ENCODE data around the gene ICAM5.
A peak's percentile ranks its signal among the peaks of the same experiment; 100 is the strongest.

ICAM5 gene

DNA sequence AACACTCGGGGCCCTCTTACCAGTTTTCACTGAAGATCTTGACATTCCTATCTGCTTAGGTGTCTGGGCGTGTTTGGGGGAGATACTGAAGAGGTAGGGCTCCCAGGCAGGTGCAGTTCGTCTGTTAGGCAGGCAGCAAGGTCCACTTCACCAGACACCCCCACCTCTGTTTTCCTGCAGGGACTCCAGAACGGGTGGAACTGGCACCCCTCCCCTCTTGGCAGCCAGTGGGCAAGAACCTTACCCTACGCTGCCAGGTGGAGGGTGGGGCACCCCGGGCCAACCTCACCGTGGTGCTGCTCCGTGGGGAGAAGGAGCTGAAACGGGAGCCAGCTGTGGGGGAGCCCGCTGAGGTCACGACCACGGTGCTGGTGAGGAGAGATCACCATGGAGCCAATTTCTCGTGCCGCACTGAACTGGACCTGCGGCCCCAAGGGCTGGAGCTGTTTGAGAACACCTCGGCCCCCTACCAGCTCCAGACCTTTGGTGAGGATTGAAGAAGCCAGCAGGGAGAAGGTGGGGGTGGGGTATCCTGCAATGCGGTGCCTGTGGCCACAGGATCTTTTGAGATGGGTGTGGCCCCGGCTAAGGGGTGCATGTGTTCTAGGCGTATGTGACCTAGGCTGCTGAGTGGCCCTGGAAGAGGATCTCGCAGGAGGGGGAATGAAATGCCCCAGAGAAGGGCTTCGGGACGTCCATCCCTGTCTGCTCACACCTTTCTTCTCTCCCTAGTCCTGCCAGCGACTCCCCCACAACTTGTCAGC, 6.3 kb upstream of the ICAM5 start:
- no peak for FAIRE-seq
- no peak; the same call in 1 of the 2 replicates for TF ChIP-seq POLR2AphosphoS5 (IDR thresholded peaks at IDR 0.05; ENCODE audit: low read depth, low read length)
- TF ChIP-seq POLR2A (IDR thresholded peaks at IDR 0.05; ENCODE audit: low read depth, low read length) = peak; percentile 24
- no peak for DNase-seq (ENCODE audit: insufficient read length, low spot score)

DNA sequence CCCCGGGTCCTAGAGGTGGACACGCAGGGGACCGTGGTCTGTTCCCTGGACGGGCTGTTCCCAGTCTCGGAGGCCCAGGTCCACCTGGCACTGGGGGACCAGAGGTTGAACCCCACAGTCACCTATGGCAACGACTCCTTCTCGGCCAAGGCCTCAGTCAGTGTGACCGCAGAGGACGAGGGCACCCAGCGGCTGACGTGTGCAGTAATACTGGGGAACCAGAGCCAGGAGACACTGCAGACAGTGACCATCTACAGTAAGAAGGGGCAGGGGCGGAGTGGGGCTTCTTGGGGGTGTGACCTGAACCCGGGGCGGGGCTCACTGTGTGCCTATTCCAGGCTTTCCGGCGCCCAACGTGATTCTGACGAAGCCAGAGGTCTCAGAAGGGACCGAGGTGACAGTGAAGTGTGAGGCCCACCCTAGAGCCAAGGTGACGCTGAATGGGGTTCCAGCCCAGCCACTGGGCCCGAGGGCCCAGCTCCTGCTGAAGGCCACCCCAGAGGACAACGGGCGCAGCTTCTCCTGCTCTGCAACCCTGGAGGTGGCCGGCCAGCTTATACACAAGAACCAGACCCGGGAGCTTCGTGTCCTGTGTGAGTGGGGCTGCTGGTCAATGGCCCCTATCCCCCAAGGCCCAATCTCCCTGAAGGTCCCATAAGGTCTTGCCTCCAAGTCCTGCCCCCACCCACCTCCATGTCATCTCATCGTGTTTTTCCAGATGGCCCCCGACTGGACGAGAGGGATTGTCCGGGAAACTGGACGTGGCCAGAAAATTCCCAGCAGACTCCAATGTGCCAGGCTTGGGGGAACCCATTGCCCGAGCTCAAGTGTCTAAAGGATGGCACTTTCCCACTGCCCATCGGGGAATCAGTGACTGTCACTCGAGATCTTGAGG, 5.4 kb upstream of the ICAM5 start:
- peak; percentile 38; the same call in 1 of the 2 replicates for TF ChIP-seq POLR2AphosphoS5 (IDR thresholded peaks at IDR 0.05; ENCODE audit: low read depth, low read length)
- no peak for TF ChIP-seq POU2F2 (IDR thresholded peaks at IDR 0.05; ENCODE audit: low read depth, low read length)
- FAIRE-seq (no peak), DNase-seq (ENCODE audit: insufficient read length, low spot score) (no peak)

- DNase-seq (ENCODE audit: insufficient read length, low spot score) (no peak), FAIRE-seq (no peak)
- TF ChIP-seq TAF1 (IDR thresholded peaks at IDR 0.05; ENCODE audit: low read depth, low read length) = no peak
- TF ChIP-seq POLR2AphosphoS5 (IDR thresholded peaks at IDR 0.05; ENCODE audit: low read depth, low read length) = no peak
- TF ChIP-seq PAX5 (IDR thresholded peaks at IDR 0.05; ENCODE audit: insufficient read depth, low read length, severe bottlenecking) = no peak
- TF ChIP-seq POU2F2 (IDR thresholded peaks at IDR 0.05; ENCODE audit: low read depth, low read length) = no peak
- TF ChIP-seq POLR2A (IDR thresholded peaks at IDR 0.05; ENCODE audit: low read depth, low read length) = no peak
- no peak for TF ChIP-seq SPI1 (IDR thresholded peaks at IDR 0.05; ENCODE audit: low read depth, low read length)
These were observed 4.8 kb upstream of the ICAM5 start for GRCh38 chr19:10284960-10285278.

GRCh38 chr19:10285393-10285792, 4.4 kb upstream of the ICAM5 start:
- DNase-seq (ENCODE audit: insufficient read length, low spot score) = no peak
- no peak for FAIRE-seq
- TF ChIP-seq SPI1 (IDR thresholded peaks at IDR 0.05; ENCODE audit: low read depth, low read length) = peak; percentile 45
- no peak for TF ChIP-seq TAF1 (IDR thresholded peaks at IDR 0.05; ENCODE audit: low read depth, low read length)
- TF ChIP-seq POLR2AphosphoS5 (IDR thresholded peaks at IDR 0.05; ENCODE audit: low read depth, low read length) = peak; percentile 34
- TF ChIP-seq POLR2A (IDR thresholded peaks at IDR 0.05; ENCODE audit: low read depth, low read length) = peak; percentile 62
- no peak for TF ChIP-seq PAX5 (IDR thresholded peaks at IDR 0.05; ENCODE audit: insufficient read depth, low read length, severe bottlenecking)
- no peak for TF ChIP-seq POU2F2 (IDR thresholded peaks at IDR 0.05; ENCODE audit: low read depth, low read length)

DNA sequence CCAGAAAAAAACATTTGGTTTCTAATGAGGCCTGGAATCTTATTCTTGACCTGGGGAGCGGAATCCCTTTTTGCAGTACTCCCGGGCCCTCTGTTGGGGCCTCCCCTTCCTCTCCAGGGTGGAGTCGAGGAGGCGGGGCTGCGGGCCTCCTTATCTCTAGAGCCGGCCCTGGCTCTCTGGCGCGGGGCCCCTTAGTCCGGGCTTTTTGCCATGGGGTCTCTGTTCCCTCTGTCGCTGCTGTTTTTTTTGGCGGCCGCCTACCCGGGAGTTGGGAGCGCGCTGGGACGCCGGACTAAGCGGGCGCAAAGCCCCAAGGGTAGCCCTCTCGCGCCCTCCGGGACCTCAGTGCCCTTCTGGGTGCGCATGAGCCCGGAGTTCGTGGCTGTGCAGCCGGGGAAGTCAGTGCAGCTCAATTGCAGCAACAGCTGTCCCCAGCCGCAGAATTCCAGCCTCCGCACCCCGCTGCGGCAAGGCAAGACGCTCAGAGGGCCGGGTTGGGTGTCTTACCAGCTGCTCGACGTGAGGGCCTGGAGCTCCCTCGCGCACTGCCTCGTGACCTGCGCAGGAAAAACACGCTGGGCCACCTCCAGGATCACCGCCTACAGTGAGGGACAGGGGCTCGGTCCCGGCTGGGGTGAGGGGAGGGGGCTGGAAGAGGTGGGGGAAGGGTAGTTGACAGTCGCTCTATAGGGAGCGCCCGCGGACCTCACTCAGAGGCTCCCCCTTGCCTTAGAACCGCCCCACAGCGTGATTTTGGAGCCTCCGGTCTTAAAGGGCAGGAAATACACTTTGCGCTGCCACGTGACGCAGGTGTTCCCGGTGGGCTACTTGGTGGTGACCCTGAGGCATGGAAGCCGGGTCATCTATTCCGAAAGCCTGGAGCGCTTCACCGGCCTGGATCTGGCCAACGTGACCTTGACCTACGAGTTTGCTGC, 2.7 kb upstream of the ICAM5 start, which contains the start of gene ICAM4:
ICAM4 (plus strand) TSS at position 153 of the 935 bp plus-strand sequence; CDS start at position 211, 58 bp downstream.
- peak; percentile 56 for FAIRE-seq
- TF ChIP-seq POU2F2 (IDR thresholded peaks at IDR 0.05; ENCODE audit: low read depth, low read length) (0 out of 2 replicates have a peak, but pooled peaks have one; percentile 6), TAF1 (IDR thresholded peaks at IDR 0.05; ENCODE audit: low read depth, low read length) (no peak), PAX5 (IDR thresholded peaks at IDR 0.05; ENCODE audit: insufficient read depth, low read length, severe bottlenecking) (no peak), SPI1 (IDR thresholded peaks at IDR 0.05; ENCODE audit: low read depth, low read length) (no peak), POLR2AphosphoS5 (IDR thresholded peaks at IDR 0.05; ENCODE audit: low read depth, low read length) (no peak), POLR2A (IDR thresholded peaks at IDR 0.05; ENCODE audit: low read depth, low read length) (no peak)
- no peak for DNase-seq (ENCODE audit: insufficient read length, low spot score)

GRCh38 chr19:10288662-10289166, 1.0 kb upstream of the ICAM5 start:
- no peak for TF ChIP-seq POLR2A (IDR thresholded peaks at IDR 0.05; ENCODE audit: low read depth, low read length)
- FAIRE-seq (peak; percentile 91), DNase-seq (ENCODE audit: insufficient read length, low spot score) (no peak)

DNA sequence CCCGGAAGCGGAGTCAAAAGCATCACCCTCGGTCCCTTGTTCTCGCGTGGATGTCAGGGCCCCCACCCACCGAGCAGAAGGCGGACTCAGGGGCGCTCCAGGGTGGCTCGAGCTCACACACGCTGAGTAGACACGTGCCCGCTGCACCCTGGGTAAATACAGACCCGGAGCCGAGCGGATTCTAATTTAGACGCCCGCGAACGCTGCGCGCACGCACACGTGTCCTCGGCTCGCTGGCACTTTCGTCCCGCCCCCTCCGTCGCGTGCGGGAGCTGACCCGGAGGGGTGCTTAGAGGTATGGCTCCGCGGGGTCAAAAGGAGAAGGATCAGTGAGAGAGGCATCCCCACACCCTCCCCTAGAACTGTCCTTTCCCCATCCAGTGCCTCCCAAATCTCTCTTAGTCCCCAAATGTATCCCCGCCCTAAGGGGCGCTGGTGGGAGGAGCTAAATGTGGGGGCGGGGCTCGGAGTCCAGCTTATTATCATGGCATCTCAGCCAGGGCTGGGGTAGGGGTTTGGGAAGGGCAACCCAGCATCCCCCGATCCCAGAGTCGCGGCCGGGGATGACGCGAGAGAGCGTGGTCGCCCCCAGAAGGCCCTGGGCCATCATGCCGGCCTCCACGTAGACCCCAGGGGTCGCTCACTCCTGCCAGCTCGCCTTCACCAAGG, 451 bp upstream of the ICAM5 start:
- FAIRE-seq (peak; percentile 88), DNase-seq (ENCODE audit: insufficient read length, low spot score) (no peak)
- TF ChIP-seq POU2F2 (IDR thresholded peaks at IDR 0.05; ENCODE audit: low read depth, low read length) (no peak), POLR2AphosphoS5 (IDR thresholded peaks at IDR 0.05; ENCODE audit: low read depth, low read length) (no peak), POLR2A (IDR thresholded peaks at IDR 0.05; ENCODE audit: low read depth, low read length) (no peak), PAX5 (IDR thresholded peaks at IDR 0.05; ENCODE audit: insufficient read depth, low read length, severe bottlenecking) (no peak), TAF1 (IDR thresholded peaks at IDR 0.05; ENCODE audit: low read depth, low read length) (no peak), SPI1 (IDR thresholded peaks at IDR 0.05; ENCODE audit: low read depth, low read length) (no peak)

DNA sequence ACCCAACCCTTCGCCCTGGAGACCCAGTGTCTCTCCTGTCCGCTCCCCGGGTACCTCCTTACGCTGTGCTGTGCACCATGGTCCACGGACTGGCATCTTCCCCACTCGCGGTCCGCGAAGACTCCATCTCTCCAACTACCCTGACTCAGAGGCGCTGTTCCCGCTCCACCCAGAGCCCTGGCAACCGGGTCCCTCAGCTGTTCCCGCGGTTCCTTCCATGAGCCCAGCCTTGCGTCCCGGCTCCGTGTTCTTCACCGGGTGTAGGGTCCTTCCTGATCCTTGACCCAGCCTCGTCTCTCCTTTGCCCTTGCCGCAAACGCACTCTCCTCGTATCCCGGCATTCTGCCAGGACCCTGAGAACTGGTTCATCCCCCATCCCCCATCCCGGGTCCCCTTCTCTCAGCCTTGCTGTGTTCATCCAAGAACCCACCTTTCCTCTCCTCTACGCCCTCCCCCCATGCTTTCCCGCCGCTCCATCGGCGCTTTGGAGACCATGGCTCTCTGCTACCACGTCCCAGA, 664 bp downstream of the ICAM5 start:
- DNase-seq (ENCODE audit: insufficient read length, low spot score) (no peak), FAIRE-seq (no peak)
- no peak for TF ChIP-seq POLR2AphosphoS5 (IDR thresholded peaks at IDR 0.05; ENCODE audit: low read depth, low read length)
- no peak for TF ChIP-seq POLR2A (IDR thresholded peaks at IDR 0.05; ENCODE audit: low read depth, low read length)
- no peak for TF ChIP-seq POU2F2 (IDR thresholded peaks at IDR 0.05; ENCODE audit: low read depth, low read length)
- no peak for TF ChIP-seq TAF1 (IDR thresholded peaks at IDR 0.05; ENCODE audit: low read depth, low read length)
- no peak for TF ChIP-seq SPI1 (IDR thresholded peaks at IDR 0.05; ENCODE audit: low read depth, low read length)
- no peak for TF ChIP-seq PAX5 (IDR thresholded peaks at IDR 0.05; ENCODE audit: insufficient read depth, low read length, severe bottlenecking)
